ENCODE data around the gene LPP.

Gene LPP

GRCh38 chr3:188316021-188316722, 162.2 kb downstream of the LPP start:
- Histone ChIP-seq H3K4me3 (ENCODE audit: insufficient read depth, low read depth, low read length, poor library complexity, severe bottlenecking) (no peak overlapping the region), H3K9me3 (ENCODE audit: control insufficient read depth, low read length) (no peaks in the 10 kb centered on the region), H3K4me1 (ENCODE audit: control insufficient read depth, insufficient read depth, low read length, poor library complexity, severe bottlenecking) (no peaks in the 10 kb centered on the region), H3K27me3 (replicated peaks; ENCODE audit: control insufficient read depth, insufficient read depth, low read length, poor library complexity, severe bottlenecking) (no peaks in the 10 kb centered on the region), H3K27ac (ENCODE audit: insufficient read depth, low read length, poor library complexity, severe bottlenecking) (no peak overlapping the region), H3K36me3 (ENCODE audit: control insufficient read depth, insufficient read depth, low read length) (no peaks in the 10 kb centered on the region)
- no peak for DNase-seq

DNA sequence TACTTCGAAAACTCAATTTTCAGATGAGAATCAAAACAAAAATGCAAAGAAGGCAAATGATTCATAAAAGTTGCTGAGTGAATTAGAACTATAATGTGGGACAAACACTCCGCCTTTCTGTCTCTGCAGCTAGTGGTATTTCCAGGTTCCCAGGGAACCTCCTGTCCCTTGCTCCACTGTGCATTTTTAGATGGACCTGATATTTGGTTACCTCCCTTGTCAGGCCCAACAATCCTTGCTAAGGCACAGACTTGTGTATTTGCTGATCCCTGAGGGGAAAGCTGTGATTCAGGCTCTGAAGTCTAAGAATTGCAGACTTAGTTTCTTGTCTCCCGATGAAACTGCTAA, 162.7 kb downstream of the LPP start:
- no peaks in the 10 kb centered on the region for H3K36me3 ChIP-seq (ENCODE audit: control insufficient read depth, insufficient read depth, low read length)
- DNase-seq: no peak
- no peak overlapping the region for H3K27ac ChIP-seq (ENCODE audit: insufficient read depth, low read length, poor library complexity, severe bottlenecking)
- H3K4me3 ChIP-seq (ENCODE audit: insufficient read depth, low read depth, low read length, poor library complexity, severe bottlenecking): no peak overlapping the region
- no peaks in the 10 kb centered on the region for H3K27me3 ChIP-seq (replicated peaks; ENCODE audit: control insufficient read depth, insufficient read depth, low read length, poor library complexity, severe bottlenecking)
- no peaks in the 10 kb centered on the region for H3K9me3 ChIP-seq (ENCODE audit: control insufficient read depth, low read length)
- no peaks in the 10 kb centered on the region for H3K4me1 ChIP-seq (ENCODE audit: control insufficient read depth, insufficient read depth, low read length, poor library complexity, severe bottlenecking)

GRCh38 chr3:188319569-188319968, 165.6 kb downstream of the LPP start:
- no peaks in the 10 kb centered on the region for H3K36me3 ChIP-seq (ENCODE audit: control insufficient read depth, insufficient read depth, low read length)
- no peaks in the 10 kb centered on the region for H3K27me3 ChIP-seq (replicated peaks; ENCODE audit: control insufficient read depth, insufficient read depth, low read length, poor library complexity, severe bottlenecking)
- no peak overlapping the region for H3K27ac ChIP-seq (ENCODE audit: insufficient read depth, low read length, poor library complexity, severe bottlenecking)
- peaks cover 14% of the 10 kb centered on the region for H3K4me1 ChIP-seq (ENCODE audit: control insufficient read depth, insufficient read depth, low read length, poor library complexity, severe bottlenecking)
- no peak overlapping the region for H3K4me3 ChIP-seq (ENCODE audit: insufficient read depth, low read depth, low read length, poor library complexity, severe bottlenecking)
- H3K9me3 ChIP-seq (ENCODE audit: control insufficient read depth, low read length): no peaks in the 10 kb centered on the region
- DNase-seq: no peak

- H3K4me1 ChIP-seq (ENCODE audit: control insufficient read depth, insufficient read depth, low read length, poor library complexity, severe bottlenecking): peaks cover 14% of the 10 kb centered on the region
- no peak overlapping the region for H3K4me3 ChIP-seq (ENCODE audit: insufficient read depth, low read depth, low read length, poor library complexity, severe bottlenecking)
- no peaks in the 10 kb centered on the region for H3K36me3 ChIP-seq (ENCODE audit: control insufficient read depth, insufficient read depth, low read length)
- H3K27me3 ChIP-seq (replicated peaks; ENCODE audit: control insufficient read depth, insufficient read depth, low read length, poor library complexity, severe bottlenecking): no peaks in the 10 kb centered on the region
- no peaks in the 10 kb centered on the region for H3K9me3 ChIP-seq (ENCODE audit: control insufficient read depth, low read length)
- no peak overlapping the region for H3K27ac ChIP-seq (ENCODE audit: insufficient read depth, low read length, poor library complexity, severe bottlenecking)
- no peak for DNase-seq
Observed at GRCh38 chr3:188320757-188321156, 166.8 kb downstream of the LPP start.

- DNase-seq: no peak
- H3K27ac ChIP-seq (ENCODE audit: insufficient read depth, low read length, poor library complexity, severe bottlenecking): no peak overlapping the region
- no peaks in the 10 kb centered on the region for H3K27me3 ChIP-seq (replicated peaks; ENCODE audit: control insufficient read depth, insufficient read depth, low read length, poor library complexity, severe bottlenecking)
- peaks cover 14% of the 10 kb centered on the region for H3K4me1 ChIP-seq (ENCODE audit: control insufficient read depth, insufficient read depth, low read length, poor library complexity, severe bottlenecking)
- H3K4me3 ChIP-seq (ENCODE audit: insufficient read depth, low read depth, low read length, poor library complexity, severe bottlenecking): no peak overlapping the region
- H3K36me3 ChIP-seq (ENCODE audit: control insufficient read depth, insufficient read depth, low read length): no peaks in the 10 kb centered on the region
- no peaks in the 10 kb centered on the region for H3K9me3 ChIP-seq (ENCODE audit: control insufficient read depth, low read length)
Observed at GRCh38 chr3:188321258-188321657, 167.3 kb downstream of the LPP start.

DNA sequence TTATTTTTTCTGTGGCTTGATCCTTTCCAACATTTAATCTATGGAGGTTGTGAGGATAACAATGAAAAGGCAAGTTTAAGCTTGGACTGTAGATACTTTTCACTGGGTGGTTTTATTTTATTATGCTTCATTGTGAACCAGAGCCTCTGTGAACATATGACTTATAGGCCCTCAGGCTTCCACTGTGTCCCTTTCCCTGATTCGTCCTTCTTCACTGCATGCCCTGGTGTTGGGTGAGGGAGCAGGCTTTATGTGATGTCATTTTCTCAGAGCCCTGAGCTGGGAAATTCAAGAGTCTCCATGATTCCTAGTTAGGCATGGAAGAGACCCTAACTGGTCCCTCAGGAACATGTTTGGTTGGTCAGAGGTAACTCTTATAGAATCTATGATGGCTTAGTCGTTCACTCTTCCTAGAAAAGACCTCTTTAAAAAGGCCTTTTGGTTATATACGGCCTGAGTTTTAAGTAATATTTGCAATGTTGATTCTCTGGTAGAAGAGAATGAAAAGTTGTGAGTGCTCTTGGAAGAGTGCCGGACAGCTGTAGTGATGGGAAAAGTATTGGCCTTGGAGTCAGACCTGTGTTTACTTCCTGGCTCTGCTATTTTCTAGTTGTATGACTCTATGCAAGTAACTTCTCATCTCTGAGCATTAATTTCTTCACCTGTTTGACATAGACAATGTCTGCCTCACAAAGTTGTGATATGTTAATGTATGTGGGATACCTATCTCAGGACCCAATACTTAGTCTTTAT, 168.4 kb downstream of the LPP start:
- DNase-seq: no peak
- H3K27ac ChIP-seq (ENCODE audit: insufficient read depth, low read length, poor library complexity, severe bottlenecking): peak overlapping the region; percentile 16
- H3K36me3 ChIP-seq (ENCODE audit: control insufficient read depth, insufficient read depth, low read length): no peaks in the 10 kb centered on the region
- no peaks in the 10 kb centered on the region for H3K27me3 ChIP-seq (replicated peaks; ENCODE audit: control insufficient read depth, insufficient read depth, low read length, poor library complexity, severe bottlenecking)
- H3K9me3 ChIP-seq (ENCODE audit: control insufficient read depth, low read length): no peaks in the 10 kb centered on the region
- H3K4me1 ChIP-seq (ENCODE audit: control insufficient read depth, insufficient read depth, low read length, poor library complexity, severe bottlenecking): peaks cover 14% of the 10 kb centered on the region
- no peak overlapping the region for H3K4me3 ChIP-seq (ENCODE audit: insufficient read depth, low read depth, low read length, poor library complexity, severe bottlenecking)

DNA sequence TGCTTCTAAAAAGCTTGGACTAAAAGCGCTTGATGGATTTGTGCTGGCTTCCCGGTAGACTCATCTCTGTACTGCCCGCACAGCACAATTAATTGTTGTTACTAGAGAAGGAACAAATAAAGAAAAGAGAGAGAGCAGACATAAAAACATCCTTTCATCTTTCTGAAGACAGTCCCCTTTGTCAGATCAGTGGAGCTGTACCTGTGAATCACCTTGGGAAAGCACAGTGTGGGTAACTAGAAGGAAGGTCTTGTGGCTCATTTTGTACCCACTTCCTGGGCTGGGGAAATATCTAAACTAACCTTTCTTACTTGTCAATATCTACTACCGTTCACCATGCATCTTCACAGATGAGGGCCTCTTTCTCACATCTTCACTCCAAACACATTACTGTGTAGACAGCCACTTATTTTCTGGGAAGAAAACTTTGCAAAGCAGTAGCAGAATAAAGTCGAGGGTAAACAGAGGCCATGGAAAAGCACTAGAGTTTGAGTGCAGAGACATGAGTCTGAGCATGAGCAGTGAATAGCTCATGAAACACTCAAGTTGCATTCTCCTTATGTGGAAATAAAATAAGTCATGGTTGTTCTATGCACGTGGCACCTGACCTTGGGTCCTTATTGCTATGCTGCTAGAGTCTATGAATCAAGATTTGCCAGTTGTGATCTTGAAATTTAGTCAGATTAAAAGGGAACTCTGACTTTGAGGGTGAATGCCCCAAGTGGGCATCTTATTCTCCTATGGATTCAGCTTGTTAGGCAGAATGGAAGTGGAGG, 169.3 kb downstream of the LPP start:
- Histone ChIP-seq H3K9me3 (ENCODE audit: control insufficient read depth, low read length) (no peaks in the 10 kb centered on the region), H3K4me3 (ENCODE audit: insufficient read depth, low read depth, low read length, poor library complexity, severe bottlenecking) (no peak overlapping the region), H3K36me3 (ENCODE audit: control insufficient read depth, insufficient read depth, low read length) (no peaks in the 10 kb centered on the region), H3K4me1 (ENCODE audit: control insufficient read depth, insufficient read depth, low read length, poor library complexity, severe bottlenecking) (peaks cover 14% of the 10 kb centered on the region), H3K27ac (ENCODE audit: insufficient read depth, low read length, poor library complexity, severe bottlenecking) (peak overlapping the region; percentile 16), H3K27me3 (replicated peaks; ENCODE audit: control insufficient read depth, insufficient read depth, low read length, poor library complexity, severe bottlenecking) (no peaks in the 10 kb centered on the region)
- DNase-seq: peak; percentile 2 to 14 (median 11)

GRCh38 chr3:188326111-188326510, 172.2 kb downstream of the LPP start:
- H3K36me3 ChIP-seq (ENCODE audit: control insufficient read depth, insufficient read depth, low read length): no peaks in the 10 kb centered on the region
- no peak overlapping the region for H3K4me3 ChIP-seq (ENCODE audit: insufficient read depth, low read depth, low read length, poor library complexity, severe bottlenecking)
- no peak overlapping the region for H3K27ac ChIP-seq (ENCODE audit: insufficient read depth, low read length, poor library complexity, severe bottlenecking)
- no peaks in the 10 kb centered on the region for H3K27me3 ChIP-seq (replicated peaks; ENCODE audit: control insufficient read depth, insufficient read depth, low read length, poor library complexity, severe bottlenecking)
- no peaks in the 10 kb centered on the region for H3K9me3 ChIP-seq (ENCODE audit: control insufficient read depth, low read length)
- H3K4me1 ChIP-seq (ENCODE audit: control insufficient read depth, insufficient read depth, low read length, poor library complexity, severe bottlenecking): peaks cover 14% of the 10 kb centered on the region
- DNase-seq: no peak

GRCh38 chr3:188326968-188327367, 173.0 kb downstream of the LPP start:
- H3K9me3 ChIP-seq (ENCODE audit: control insufficient read depth, low read length): no peaks in the 10 kb centered on the region
- H3K4me3 ChIP-seq (ENCODE audit: insufficient read depth, low read depth, low read length, poor library complexity, severe bottlenecking): no peak overlapping the region
- no peak for DNase-seq
- no peak overlapping the region for H3K27ac ChIP-seq (ENCODE audit: insufficient read depth, low read length, poor library complexity, severe bottlenecking)
- no peaks in the 10 kb centered on the region for H3K27me3 ChIP-seq (replicated peaks; ENCODE audit: control insufficient read depth, insufficient read depth, low read length, poor library complexity, severe bottlenecking)
- H3K4me1 ChIP-seq (ENCODE audit: control insufficient read depth, insufficient read depth, low read length, poor library complexity, severe bottlenecking): peaks cover 14% of the 10 kb centered on the region
- H3K36me3 ChIP-seq (ENCODE audit: control insufficient read depth, insufficient read depth, low read length): no peaks in the 10 kb centered on the region

- Histone ChIP-seq H3K27ac (ENCODE audit: insufficient read depth, low read length, poor library complexity, severe bottlenecking) (no peak overlapping the region), H3K9me3 (ENCODE audit: control insufficient read depth, low read length) (no peaks in the 10 kb centered on the region), H3K27me3 (replicated peaks; ENCODE audit: control insufficient read depth, insufficient read depth, low read length, poor library complexity, severe bottlenecking) (no peaks in the 10 kb centered on the region), H3K4me1 (ENCODE audit: control insufficient read depth, insufficient read depth, low read length, poor library complexity, severe bottlenecking) (peaks cover 10% of the 10 kb centered on the region), H3K4me3 (ENCODE audit: insufficient read depth, low read depth, low read length, poor library complexity, severe bottlenecking) (no peak overlapping the region), H3K36me3 (ENCODE audit: control insufficient read depth, insufficient read depth, low read length) (no peaks in the 10 kb centered on the region)
- no peak for DNase-seq
Observed at GRCh38 chr3:188327433-188327832, 173.5 kb downstream of the LPP start.
